K562 (cell line): ENCODE data around the gene ZNF17. TPM values are rescaled to one million over a fixed set of nuclear protein-coding genes. Genes with fewer than 3 reads are reported as not detected.

Experiments
- ARID3A ChIP-seq: IDR thresholded peaks from 2 replicates; pipeline ENCODE4 v1.6.1; 2012; ENCODE audit warnings: low read depth, low read length, improper control_type of control experiment, borderline replicate concordance
- ATF4 ChIP-seq: fragments of 450-650 bp; formaldehyde crosslinking; IDR thresholded peaks from 2 replicates; pipeline ENCODE4 v1.4.0; 2022; ENCODE audit warnings: mild to moderate bottlenecking, moderate library complexity
- CREBBP ChIP-seq: IDR thresholded peaks from one replicate; pipeline ENCODE4 v1.6.1; 2012; ENCODE audit warnings: low read depth, mild to moderate bottlenecking, control low read depth, inconsistent platforms, low read length
- E2F1 ChIP-seq: sonication (generic); formaldehyde crosslinking; IDR thresholded peaks from 2 replicates; pipeline ENCODE4 v1.8.1; 2023; ENCODE audit warnings: mild to moderate bottlenecking, missing genetic modification reagents, moderate library complexity
- ELK3 ChIP-seq: fragments of 450-650 bp; formaldehyde crosslinking; IDR thresholded peaks from 2 replicates; pipeline ENCODE4 v1.4.0; 2020; ENCODE audit warnings: mild to moderate bottlenecking
- ESRRB ChIP-seq: fragments of 250-450 bp; sonication (Bioruptor Pico); IDR thresholded peaks from 2 replicates; pipeline ENCODE4 v1.5.0; 2020; ENCODE audit warnings: mild to moderate bottlenecking, moderate library complexity, borderline replicate concordance
- FOS ChIP-seq: IDR thresholded peaks from 3 replicates; pipeline ENCODE4 v1.6.1; 2011; ENCODE audit not compliant: insufficient read length; ENCODE audit errors: extremely low read depth
- GABPB1 ChIP-seq: sonication (generic); formaldehyde crosslinking; IDR thresholded peaks from 2 replicates; pipeline ENCODE4 v1.8.0; 2022; ENCODE audit warnings: mild to moderate bottlenecking, missing genetic modification reagents
- KLF1 ChIP-seq: fragments of 450-650 bp; IDR thresholded peaks from 2 replicates; pipeline ENCODE4 v1.6.1; 2016; ENCODE audit warnings: missing genetic modification characterization, missing compliant biosample characterization
- L3MBTL2 ChIP-seq: fragments of 450-650 bp; IDR thresholded peaks from 2 replicates; pipeline ENCODE4 v1.6.1; 2016; ENCODE audit warnings: mild to moderate bottlenecking, moderate library complexity
- NCOA4 ChIP-seq: fragments of 450-650 bp; IDR thresholded peaks from 2 replicates; pipeline ENCODE4 v1.6.1; 2018; ENCODE audit warnings: mild to moderate bottlenecking; ENCODE audit not compliant: partially characterized antibody
- NCOA6 ChIP-seq: fragments of 450-650 bp; IDR thresholded peaks from 2 replicates; pipeline ENCODE4 v1.6.1; 2017; ENCODE audit warnings: mild to moderate bottlenecking
- POLR2B ChIP-seq: fragments of 450-650 bp; IDR thresholded peaks from 2 replicates; pipeline ENCODE4 v1.6.1; 2018; ENCODE audit warnings: low read depth; ENCODE audit not compliant: partially characterized antibody
- PYGO2 ChIP-seq: fragments of 450-650 bp; IDR thresholded peaks from 2 replicates; pipeline ENCODE4 v1.6.1; 2016; ENCODE audit warnings: mild to moderate bottlenecking, missing genetic modification characterization, moderate library complexity, missing compliant biosample characterization
- RBBP5 ChIP-seq: fragments of 200-600 bp; sonication (generic); IDR thresholded peaks from 2 replicates; pipeline ENCODE4 v1.6.1; 2012; ENCODE audit warnings: borderline replicate concordance, mild to moderate bottlenecking, low read length, control low read depth, inconsistent platforms; ENCODE audit not compliant: insufficient read depth, poor library complexity, severe bottlenecking
- SPI1 ChIP-seq: IDR thresholded peaks from 2 replicates; pipeline ENCODE4 v1.6.1; 2011; ENCODE audit warnings: low read depth, low read length, control low read depth, borderline replicate concordance
- ZKSCAN3 ChIP-seq: fragments of 250-450 bp; sonication (Bioruptor Pico); IDR thresholded peaks from 2 replicates; pipeline ENCODE4 v1.4.0; 2020
- ZNF583 ChIP-seq: fragments of 250-450 bp; sonication (Bioruptor Pico); IDR thresholded peaks from 2 replicates; pipeline ENCODE4 v1.4.0; 2020
- polyA plus RNA-seq, 8 experiments: library from polyadenylated mRNA; depleted of rRNA in 4 of 8; stranded (reverse) in 5 of 8; unstranded in 3 of 8; fragments of >200 nt; fragmentation: Nextera tagmentation in 2 of 8; fragmentation: Illumina TruSeq in 1 of 8; extraction: Ambion mirVana in 2 of 8; extraction: Trizol in 1 of 8; gene quantifications; 2 replicates each; pipeline versions ENCODE4 v1.2.1 to v1.2.3, GENCODE V29; 2011 to 2014; ENCODE audit warnings: inconsistent platforms in 1 of 8, missing spikeins in 1 of 8
- total RNA-seq, 7 experiments: library from RNA; depleted of rRNA in 6 of 7; stranded (reverse); fragments of >200 nt in 6 of 7; fragmentation: Illumina TruSeq in 2 of 7; extraction: Trizol in 2 of 7; gene quantifications; 2 replicates each; pipeline versions ENCODE4 v1.2.1 to v1.2.3, GENCODE V29; 2011 to 2021; ENCODE audit warnings: low replicate concordance in 1 of 7
- TF ChIP-seq, protein P1 (sequence below): fragments of 450-650 bp; IDR thresholded peaks from 2 replicates; pipeline ENCODE4 v1.7.1; 2018; ENCODE audit warnings: mild to moderate bottlenecking, low read depth; ENCODE audit not compliant: partially characterized antibody

ZNF17 gene
- total and polyA plus RNA-seq, 9 of the 15 experiments (the other 6 are each of a cell fraction or from before 2014, with no cell fraction given): 5.3 to 8.6 (median 6.5) TPM

DNA sequence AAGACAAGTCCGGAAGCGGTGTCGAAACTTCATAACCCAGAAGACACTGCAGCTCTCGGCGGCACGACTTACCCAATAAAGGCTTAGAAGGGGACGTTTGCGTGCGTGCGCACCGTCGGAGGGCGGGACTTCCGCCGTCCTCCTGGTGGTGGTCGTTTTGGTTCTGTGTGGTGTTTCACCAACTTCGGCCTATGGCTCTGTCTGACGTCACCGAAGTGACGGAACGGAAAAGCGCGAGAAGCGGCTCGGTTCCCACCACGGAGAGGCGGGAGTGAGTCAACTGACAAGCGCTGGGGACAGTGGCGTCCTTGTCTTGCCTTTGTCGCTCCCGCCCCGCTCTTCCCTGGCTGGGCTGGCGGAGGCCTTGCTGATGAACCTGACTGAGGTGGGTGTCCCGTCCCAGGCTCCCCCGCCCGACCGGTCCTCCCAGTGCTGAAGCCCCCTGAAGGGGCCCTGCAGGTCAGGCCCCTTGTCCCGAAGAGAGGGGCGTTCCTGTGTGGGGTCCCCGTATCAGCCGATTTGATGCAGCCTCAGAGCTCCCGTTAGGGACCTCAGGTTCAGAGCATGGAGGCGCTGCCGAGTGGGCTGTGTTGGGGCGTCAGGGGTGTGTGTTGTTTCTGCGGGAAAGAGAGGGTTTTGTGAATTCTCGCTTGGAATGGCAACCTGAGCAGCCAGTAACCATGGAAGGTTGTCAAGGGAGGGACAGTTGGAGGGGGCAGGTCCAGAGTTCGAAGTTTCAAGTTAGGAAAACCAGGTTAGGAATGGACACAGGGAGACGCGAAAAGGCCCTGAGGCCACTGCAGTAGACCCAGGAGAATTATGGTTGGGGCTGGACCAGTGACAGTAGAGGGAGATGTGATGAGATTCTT lies 21.0 kb upstream of the ZNF17 start, which contains the start of gene ZNF548 (continued):
- TF ChIP-seq POLR2B (peak; percentile 39), E2F1 (CRISPR knock-in tag) (no peak), NCOA6 (peak; percentile 81; the same call in 1 of the 2 replicates), ARID3A (no peak), CREBBP (no peak), ZNF583 (CRISPR knock-in tag) (0 out of 2 replicates have a peak, but pooled peaks have one; percentile 34), SPI1 (peak; percentile 25; the same call in 1 of the 2 replicates), PYGO2 (no peak), NCOA4 (no peak), ESRRB (CRISPR knock-in tag) (no peak), KLF1 (tag) (peak; percentile 91), GABPB1 (peak; percentile 96), ZKSCAN3 (CRISPR knock-in tag) (no peak), L3MBTL2 (peak; percentile 35; the same call in 1 of the 2 replicates), ELK3 (CRISPR knock-in tag) (no peak), ATF4 (CRISPR knock-in tag) (no peak), FOS (peak; percentile 24), RBBP5 (peak; percentile 64)
- TF ChIP-seq, protein P1, sequence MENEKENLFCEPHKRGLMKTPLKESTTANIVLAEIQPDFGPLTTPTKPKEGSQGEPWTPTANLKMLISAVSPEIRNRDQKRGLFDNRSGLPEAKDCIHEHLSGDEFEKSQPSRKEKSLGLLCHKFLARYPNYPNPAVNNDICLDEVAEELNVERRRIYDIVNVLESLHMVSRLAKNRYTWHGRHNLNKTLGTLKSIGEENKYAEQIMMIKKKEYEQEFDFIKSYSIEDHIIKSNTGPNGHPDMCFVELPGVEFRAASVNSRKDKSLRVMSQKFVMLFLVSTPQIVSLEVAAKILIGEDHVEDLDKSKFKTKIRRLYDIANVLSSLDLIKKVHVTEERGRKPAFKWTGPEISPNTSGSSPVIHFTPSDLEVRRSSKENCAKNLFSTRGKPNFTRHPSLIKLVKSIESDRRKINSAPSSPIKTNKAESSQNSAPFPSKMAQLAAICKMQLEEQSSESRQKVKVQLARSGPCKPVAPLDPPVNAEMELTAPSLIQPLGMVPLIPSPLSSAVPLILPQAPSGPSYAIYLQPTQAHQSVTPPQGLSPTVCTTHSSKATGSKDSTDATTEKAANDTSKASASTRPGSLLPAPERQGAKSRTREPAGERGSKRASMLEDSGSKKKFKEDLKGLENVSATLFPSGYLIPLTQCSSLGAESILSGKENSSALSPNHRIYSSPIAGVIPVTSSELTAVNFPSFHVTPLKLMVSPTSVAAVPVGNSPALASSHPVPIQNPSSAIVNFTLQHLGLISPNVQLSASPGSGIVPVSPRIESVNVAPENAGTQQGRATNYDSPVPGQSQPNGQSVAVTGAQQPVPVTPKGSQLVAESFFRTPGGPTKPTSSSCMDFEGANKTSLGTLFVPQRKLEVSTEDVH: no peak
